Hepatocyte (in vitro differentiated cells): Measurements from ENCODE around the gene GPHN.

Source experiments
- EZH2 ChIP-seq: fragments of 200-600 bp; sonication (generic); IDR thresholded peaks from 2 replicates; pipeline ENCODE4 v1.6.1; 2016; ENCODE audit warnings: antibody characterized with exemption, mild to moderate bottlenecking, borderline replicate concordance
- EZH2phosphoT487 ChIP-seq: fragments of 200-600 bp; sonication (generic); IDR thresholded peaks from one replicate; pipeline ENCODE4 v1.6.1; 2018; ENCODE audit warnings: antibody characterized with exemption, mild to moderate bottlenecking, low read depth, moderate library complexity; ENCODE audit not compliant: unreplicated experiment, severe bottlenecking
- TF ChIP-seq, protein P1 (sequence below): fragments of 200-600 bp; sonication (generic); IDR thresholded peaks from 2 replicates; pipeline ENCODE4 v1.5.1; 2016; ENCODE audit warnings: antibody characterized with exemption, mild to moderate bottlenecking; ENCODE audit not compliant: poor library complexity

DNA sequence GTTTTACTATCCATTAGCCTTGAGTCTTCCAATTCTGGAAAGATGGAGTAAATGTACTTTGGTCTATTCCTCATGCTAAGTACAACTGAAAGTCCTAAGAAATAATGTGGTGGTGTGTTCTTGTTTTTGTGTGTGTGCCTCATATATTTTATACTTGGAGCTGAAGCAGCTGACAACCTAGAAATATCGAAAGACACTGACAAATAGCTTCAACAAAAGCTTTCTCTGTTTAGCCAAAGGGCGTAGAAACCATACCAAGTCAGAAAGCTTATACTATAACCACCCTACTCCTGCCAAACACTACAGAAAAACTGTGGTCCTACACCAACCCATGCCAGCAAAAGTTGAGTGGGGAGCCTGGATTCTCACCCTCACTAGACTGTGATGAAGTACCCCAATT is 188.4 kb downstream of the GPHN start:
- TF ChIP-seq, protein P1, sequence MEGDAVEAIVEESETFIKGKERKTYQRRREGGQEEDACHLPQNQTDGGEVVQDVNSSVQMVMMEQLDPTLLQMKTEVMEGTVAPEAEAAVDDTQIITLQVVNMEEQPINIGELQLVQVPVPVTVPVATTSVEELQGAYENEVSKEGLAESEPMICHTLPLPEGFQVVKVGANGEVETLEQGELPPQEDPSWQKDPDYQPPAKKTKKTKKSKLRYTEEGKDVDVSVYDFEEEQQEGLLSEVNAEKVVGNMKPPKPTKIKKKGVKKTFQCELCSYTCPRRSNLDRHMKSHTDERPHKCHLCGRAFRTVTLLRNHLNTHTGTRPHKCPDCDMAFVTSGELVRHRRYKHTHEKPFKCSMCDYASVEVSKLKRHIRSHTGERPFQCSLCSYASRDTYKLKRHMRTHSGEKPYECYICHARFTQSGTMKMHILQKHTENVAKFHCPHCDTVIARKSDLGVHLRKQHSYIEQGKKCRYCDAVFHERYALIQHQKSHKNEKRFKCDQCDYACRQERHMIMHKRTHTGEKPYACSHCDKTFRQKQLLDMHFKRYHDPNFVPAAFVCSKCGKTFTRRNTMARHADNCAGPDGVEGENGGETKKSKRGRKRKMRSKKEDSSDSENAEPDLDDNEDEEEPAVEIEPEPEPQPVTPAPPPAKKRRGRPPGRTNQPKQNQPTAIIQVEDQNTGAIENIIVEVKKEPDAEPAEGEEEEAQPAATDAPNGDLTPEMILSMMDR: no peak
- TF ChIP-seq EZH2 (no peak), EZH2phosphoT487 (no peak)
